Caco-2 (cell line): Measurements from ENCODE around the gene HBA2. TPM values are rescaled to one million over a fixed set of nuclear protein-coding genes. Genes with fewer than 3 reads are reported as not detected.
"Not testable (repeated sequence)": the region's sequence is repeated elsewhere in the genome, so short reads cannot be mapped to it uniquely, and the experiment has no call there.

Experiments used
- BruUV-seq: library from RNA; stranded (reverse); fragments of 400-500 nt; replicated peaks from 2 replicates; lab custom pipeline; 2021; lab: Mats Ljungman, UMichigan
- CTCF ChIA-PET: fragments of 300-600 bp; sonication (Branson Sonifier 250); formaldehyde crosslinking; loops from one replicate; lab custom pipeline; 2022; ENCODE audit warnings: antibody characterized with exemption; lab: Charles Lee
- POLR2A ChIA-PET: fragments of 300-600 bp; sonication (Branson Sonifier 250); formaldehyde crosslinking; loops from one replicate; lab custom pipeline; 2022; ENCODE audit warnings: antibody characterized with exemption; lab: Charles Lee
- DNase-seq, 2 experiments: peaks; one replicate each; pipeline versions ENCODE4 v3.0.0 to v3.0.0-alpha.2; 2020 to 2022
- H3K27me3 ChIP-seq: replicated peaks from 2 replicates; pipeline ENCODE4 v1.6.0; 2011; ENCODE audit warnings: low read length; ENCODE audit not compliant: control insufficient read depth, insufficient read depth
- H3K36me3 ChIP-seq: 2 replicates; pipeline ENCODE4 v1.5.1; 2011; ENCODE audit warnings: low read length; ENCODE audit not compliant: control insufficient read depth, insufficient read depth
- H3K4me1 ChIP-seq: fragments of 250-450 bp; sonication (Bioruptor Pico); 2 replicates; pipeline ENCODE4 v1.5.1; 2020; ENCODE audit warnings: mild to moderate bottlenecking
- H3K4me3 ChIP-seq: 2 replicates; pipeline ENCODE4 v1.5.1; 2011; ENCODE audit warnings: low read depth, mild to moderate bottlenecking, control low read depth, low read length
- H3K9me3 ChIP-seq: fragments of 250-450 bp; sonication (Bioruptor Pico); 2 replicates; pipeline ENCODE4 v1.5.1; 2020; ENCODE audit warnings: mild to moderate bottlenecking, moderate library complexity
- H3K27ac Mint-ChIP-seq: one replicate; pipeline ENCODE4 v1.8.0; 2022; ENCODE audit warnings: mixed read lengths; ENCODE audit not compliant: unreplicated experiment
- H3K27me3 Mint-ChIP-seq: one replicate; pipeline ENCODE4 v1.8.0; 2022; ENCODE audit warnings: mixed read lengths; ENCODE audit not compliant: insufficient read depth, unreplicated experiment
- H3K36me3 Mint-ChIP-seq: one replicate; pipeline ENCODE4 v1.8.0; 2022; ENCODE audit warnings: mild to moderate bottlenecking, mixed read lengths; ENCODE audit not compliant: insufficient read depth, unreplicated experiment
- H3K4me1 Mint-ChIP-seq: one replicate; pipeline ENCODE4 v1.8.0; 2022; ENCODE audit warnings: low read depth, mixed read lengths; ENCODE audit not compliant: unreplicated experiment
- H3K4me3 Mint-ChIP-seq: one replicate; pipeline ENCODE4 v1.8.0; 2022; ENCODE audit warnings: mild to moderate bottlenecking, moderate library complexity, mixed read lengths; ENCODE audit not compliant: unreplicated experiment
- H3K9me3 Mint-ChIP-seq: one replicate; pipeline ENCODE4 v1.8.0; 2022; ENCODE audit warnings: mixed read lengths; ENCODE audit not compliant: unreplicated experiment
- CTCF ChIP-seq, 2 experiments: fragments of 200-600 bp in 1 of 2; IDR thresholded peaks; 1 replicate in 1 of 2; 2 replicates in 1 of 2; pipeline versions ENCODE4 v1.5.1 to v1.8.0; 2011 to 2022; ENCODE audit warnings: antibody characterized with exemption in 1 of 2, control low read depth in 1 of 2, inconsistent platforms in 1 of 2, low read depth in 1 of 2, low read length in 1 of 2, mild to moderate bottlenecking in 1 of 2, moderate library complexity in 1 of 2; ENCODE audit not compliant: insufficient read depth in 1 of 2, severe bottlenecking in 1 of 2, unreplicated experiment in 1 of 2
- intact Hi-C: fragments of 100-400 bp; cut with micrococcal nuclease; formaldehyde crosslinking; loops from one replicate; pipeline ENCODE4 v1.10.0; 2022; ENCODE audit not compliant: unreplicated experiment
- total RNA-seq: library from RNA; stranded (reverse); gene quantifications from 2 replicates; pipeline ENCODE4 v1.2.3, GENCODE V29; 2022

The HBA2 gene
- total RNA-seq, 1 experiment from 2014 or later = 2.1 TPM

- ChIA-PET POLR2A (no interaction called here), CTCF (interaction anchor here (0.7 kb wide), 1 partner anchor 166 kb away, joined by 3 read pairs; no protein-coding TSS in a partner anchor)
- no TSS peak for BruUV-seq
- Mint-ChIP-seq H3K27me3 (no peaks in the 10 kb centered on the region), H3K4me3 (no peak overlapping the region), H3K27ac (no peak overlapping the region), H3K36me3 (peaks cover 88% of the 10 kb centered on the region), H3K4me1 (no peaks in the 10 kb centered on the region), H3K9me3 (no peaks in the 10 kb centered on the region)
- Histone ChIP-seq H3K4me1 (no peaks in the 10 kb centered on the region), H3K36me3 (no peaks in the 10 kb centered on the region; the same call in 1 of the 2 replicates), H3K27me3 (no peaks in the 10 kb centered on the region), H3K9me3 (no peaks in the 10 kb centered on the region), H3K4me3 (no peak overlapping the region)
- DNase-seq = no peak
- intact Hi-C loops = no loop called here
- no peak for TF ChIP-seq CTCF (IDR thresholded peaks at IDR 0.05; ENCODE audit: insufficient read depth in 1 of 2, low read depth in 1 of 2, low read length in 1 of 2, severe bottlenecking in 1 of 2, unreplicated experiment in 1 of 2)
These were observed 27.7 kb downstream of the HBA2 start for GRCh38 chr16:200388-200787.

- ChIA-PET POLR2A (no interaction called here), CTCF (no interaction called here)
- DNase-seq = no peak
- H3K9me3 Mint-ChIP-seq = no peaks in the 10 kb centered on the region
- Histone ChIP-seq H3K27me3 (no peaks in the 10 kb centered on the region), H3K4me3 (no peak overlapping the region), H3K4me1 (no peaks in the 10 kb centered on the region), H3K9me3 (no peaks in the 10 kb centered on the region), H3K36me3 (no peaks in the 10 kb centered on the region; the same call in 1 of the 2 replicates)
- peaks cover 88% of the 10 kb centered on the region for H3K36me3 Mint-ChIP-seq
- no peak for TF ChIP-seq CTCF (IDR thresholded peaks at IDR 0.05; ENCODE audit: insufficient read depth in 1 of 2, low read depth in 1 of 2, low read length in 1 of 2, severe bottlenecking in 1 of 2, unreplicated experiment in 1 of 2)
- no peak overlapping the region for H3K27ac Mint-ChIP-seq
- H3K27me3 Mint-ChIP-seq = no peaks in the 10 kb centered on the region
- H3K4me3 Mint-ChIP-seq = no peak overlapping the region
- intact Hi-C loops = no loop called here
- no peaks in the 10 kb centered on the region for H3K4me1 Mint-ChIP-seq
- BruUV-seq = no TSS peak
These were observed 30.6 kb downstream of the HBA2 start for GRCh38 chr16:203246-203645.

GRCh38 chr16:204046-204445 is 31.4 kb downstream of the HBA2 start:
- H3K27me3 ChIP-seq, CTCF ChIA-PET, H3K4me3 Mint-ChIP-seq, intact Hi-C loops, H3K4me1 Mint-ChIP-seq, H3K4me3 ChIP-seq, DNase-seq, H3K9me3 ChIP-seq, BruUV-seq, H3K27me3 Mint-ChIP-seq, POLR2A ChIA-PET, H3K27ac Mint-ChIP-seq, H3K9me3 Mint-ChIP-seq, H3K4me1 ChIP-seq, H3K36me3 ChIP-seq: not testable (repeated sequence)
- peaks cover 87% of the 10 kb centered on the region for H3K36me3 Mint-ChIP-seq

GRCh38 chr16:209359-209758 is 36.7 kb downstream of the HBA2 start:
- H3K4me3 Mint-ChIP-seq, H3K4me1 Mint-ChIP-seq, BruUV-seq, H3K27me3 ChIP-seq, DNase-seq, POLR2A ChIA-PET, H3K9me3 ChIP-seq, intact Hi-C loops, H3K27me3 Mint-ChIP-seq, H3K4me1 ChIP-seq, H3K9me3 Mint-ChIP-seq, H3K27ac Mint-ChIP-seq, H3K4me3 ChIP-seq, H3K36me3 ChIP-seq, CTCF ChIA-PET: not testable (repeated sequence)
- H3K36me3 Mint-ChIP-seq = peaks cover 78% of the 10 kb centered on the region

- H3K27ac Mint-ChIP-seq = not testable (repeated sequence)
These were observed 39.0 kb downstream of the HBA2 start for GRCh38 chr16:211631-212180.

More at GRCh38 chr16:211631-212180, 39.0 kb downstream of the HBA2 start:
- H3K27me3 ChIP-seq, BruUV-seq, H3K4me1 ChIP-seq, H3K4me3 Mint-ChIP-seq, H3K9me3 Mint-ChIP-seq, intact Hi-C loops, DNase-seq, H3K36me3 ChIP-seq, H3K4me1 Mint-ChIP-seq, H3K4me3 ChIP-seq, CTCF ChIA-PET, H3K27me3 Mint-ChIP-seq, POLR2A ChIA-PET, H3K9me3 ChIP-seq: not testable (repeated sequence)
- H3K36me3 Mint-ChIP-seq = peaks cover 79% of the 10 kb centered on the region
